H1 (cell line): Measurements from ENCODE around the gene YBX3. TPM values are rescaled to one million over a fixed set of nuclear protein-coding genes. Genes with fewer than 3 reads are reported as not detected.

Experiments used
- BRCA1 ChIP-seq: IDR thresholded peaks from 2 replicates; pipeline ENCODE4 v1.6.1; 2012; ENCODE audit warnings: low read depth, low read length, improper control_type of control experiment
- CTCF ChIP-seq, 3 experiments: IDR thresholded peaks; 1 replicate in 2 of 3; 2 replicates in 1 of 3; pipeline versions ENCODE4 v1.5.1 to v1.6.1; 2011; ENCODE audit warnings: low read length in 3 of 3, mild to moderate bottlenecking in 3 of 3, inconsistent platforms in 2 of 3, low read depth in 1 of 3, moderate library complexity in 1 of 3; ENCODE audit not compliant: insufficient read depth in 1 of 3; ENCODE audit errors: control extremely low read depth in 1 of 3
- HDAC2 ChIP-seq, 2 experiments: fragments of 300-600 bp in 1 of 2; sonication (generic) in 1 of 2; IDR thresholded peaks; 2 replicates each; pipeline ENCODE4 v1.6.1; 2011 to 2012; ENCODE audit warnings: low read depth in 2 of 2, low read length in 2 of 2, mild to moderate bottlenecking in 2 of 2, moderate library complexity in 2 of 2, borderline replicate concordance in 1 of 2, inconsistent platforms in 1 of 2
- HDAC6 ChIP-seq: IDR thresholded peaks from one replicate; pipeline ENCODE4 v1.7.1; 2012; ENCODE audit warnings: low read depth, mild to moderate bottlenecking, inconsistent platforms, low read length, moderate library complexity
- POLR2AphosphoS5 ChIP-seq: IDR thresholded peaks from 2 replicates; pipeline ENCODE4 v1.6.1; 2011; ENCODE audit warnings: low read depth, low read length
- RXRA ChIP-seq: IDR thresholded peaks from 2 replicates; pipeline ENCODE4 v1.6.1; 2011; ENCODE audit warnings: low read depth, mild to moderate bottlenecking, low read length, moderate library complexity; ENCODE audit not compliant: insufficient read depth
- polyA plus RNA-seq, 7 experiments: library from polyadenylated mRNA; depleted of rRNA in 3 of 7; stranded (reverse) in 5 of 7; unstranded in 2 of 7; fragments of >200 nt in 5 of 7; fragments of 200-250 nt in 2 of 7; gene quantifications; 1 replicate in 5 of 7; 2 replicates in 1 of 7; 4 replicates in 1 of 7; pipeline versions ENCODE4 v1.2.1 to v1.2.3, GENCODE V29; 2011 to 2013; ENCODE audit warnings: missing spikeins in 2 of 7, mixed read lengths in 2 of 7
- total RNA-seq: library from RNA; stranded (reverse); fragmentation: NEBNext Ultra II Directional; extraction: Animal tissue kit (Norgen Biotek cat#: 25700); gene quantifications from 2 replicates; pipeline ENCODE4 v1.2.1, GENCODE V29; 2021
- TF ChIP-seq, protein P1 (sequence below): fragments of 300-600 bp; sonication (generic); IDR thresholded peaks from 2 replicates; pipeline ENCODE4 v1.7.1; 2012; ENCODE audit warnings: low read length, moderate library complexity, mild to moderate bottlenecking, inconsistent platforms; ENCODE audit not compliant: insufficient replicate concordance
- TF ChIP-seq, protein P2 (sequence below): IDR thresholded peaks from 2 replicates; pipeline ENCODE4 v1.6.1; 2012; ENCODE audit warnings: inconsistent platforms

The YBX3 gene
- total and polyA plus RNA-seq, 2 of the 8 experiments (the other 6 are each of a cell fraction or from before 2014, with no cell fraction given) = 83.1 to 480 TPM

DNA sequence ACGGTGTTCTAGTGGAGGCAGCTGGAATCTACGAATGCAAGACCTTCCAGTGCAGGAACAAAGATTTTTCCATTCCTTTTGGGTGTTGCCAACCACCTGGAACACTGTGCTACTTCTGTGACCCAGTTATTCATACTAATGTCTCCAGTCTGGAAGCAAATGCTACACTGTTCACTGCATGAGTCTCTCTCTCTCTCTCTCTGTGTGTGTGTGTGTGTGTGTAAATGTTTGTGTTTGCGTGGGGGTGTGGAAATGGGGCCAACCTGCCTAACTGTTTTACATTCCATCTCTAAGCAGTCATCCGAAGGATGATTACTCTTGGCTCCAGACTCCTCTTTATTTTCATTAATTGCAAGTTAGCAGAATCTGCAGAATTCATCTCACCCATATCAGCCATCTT, 29.9 kb upstream of the YBX3 start (continued):
- TF ChIP-seq, protein P1, sequence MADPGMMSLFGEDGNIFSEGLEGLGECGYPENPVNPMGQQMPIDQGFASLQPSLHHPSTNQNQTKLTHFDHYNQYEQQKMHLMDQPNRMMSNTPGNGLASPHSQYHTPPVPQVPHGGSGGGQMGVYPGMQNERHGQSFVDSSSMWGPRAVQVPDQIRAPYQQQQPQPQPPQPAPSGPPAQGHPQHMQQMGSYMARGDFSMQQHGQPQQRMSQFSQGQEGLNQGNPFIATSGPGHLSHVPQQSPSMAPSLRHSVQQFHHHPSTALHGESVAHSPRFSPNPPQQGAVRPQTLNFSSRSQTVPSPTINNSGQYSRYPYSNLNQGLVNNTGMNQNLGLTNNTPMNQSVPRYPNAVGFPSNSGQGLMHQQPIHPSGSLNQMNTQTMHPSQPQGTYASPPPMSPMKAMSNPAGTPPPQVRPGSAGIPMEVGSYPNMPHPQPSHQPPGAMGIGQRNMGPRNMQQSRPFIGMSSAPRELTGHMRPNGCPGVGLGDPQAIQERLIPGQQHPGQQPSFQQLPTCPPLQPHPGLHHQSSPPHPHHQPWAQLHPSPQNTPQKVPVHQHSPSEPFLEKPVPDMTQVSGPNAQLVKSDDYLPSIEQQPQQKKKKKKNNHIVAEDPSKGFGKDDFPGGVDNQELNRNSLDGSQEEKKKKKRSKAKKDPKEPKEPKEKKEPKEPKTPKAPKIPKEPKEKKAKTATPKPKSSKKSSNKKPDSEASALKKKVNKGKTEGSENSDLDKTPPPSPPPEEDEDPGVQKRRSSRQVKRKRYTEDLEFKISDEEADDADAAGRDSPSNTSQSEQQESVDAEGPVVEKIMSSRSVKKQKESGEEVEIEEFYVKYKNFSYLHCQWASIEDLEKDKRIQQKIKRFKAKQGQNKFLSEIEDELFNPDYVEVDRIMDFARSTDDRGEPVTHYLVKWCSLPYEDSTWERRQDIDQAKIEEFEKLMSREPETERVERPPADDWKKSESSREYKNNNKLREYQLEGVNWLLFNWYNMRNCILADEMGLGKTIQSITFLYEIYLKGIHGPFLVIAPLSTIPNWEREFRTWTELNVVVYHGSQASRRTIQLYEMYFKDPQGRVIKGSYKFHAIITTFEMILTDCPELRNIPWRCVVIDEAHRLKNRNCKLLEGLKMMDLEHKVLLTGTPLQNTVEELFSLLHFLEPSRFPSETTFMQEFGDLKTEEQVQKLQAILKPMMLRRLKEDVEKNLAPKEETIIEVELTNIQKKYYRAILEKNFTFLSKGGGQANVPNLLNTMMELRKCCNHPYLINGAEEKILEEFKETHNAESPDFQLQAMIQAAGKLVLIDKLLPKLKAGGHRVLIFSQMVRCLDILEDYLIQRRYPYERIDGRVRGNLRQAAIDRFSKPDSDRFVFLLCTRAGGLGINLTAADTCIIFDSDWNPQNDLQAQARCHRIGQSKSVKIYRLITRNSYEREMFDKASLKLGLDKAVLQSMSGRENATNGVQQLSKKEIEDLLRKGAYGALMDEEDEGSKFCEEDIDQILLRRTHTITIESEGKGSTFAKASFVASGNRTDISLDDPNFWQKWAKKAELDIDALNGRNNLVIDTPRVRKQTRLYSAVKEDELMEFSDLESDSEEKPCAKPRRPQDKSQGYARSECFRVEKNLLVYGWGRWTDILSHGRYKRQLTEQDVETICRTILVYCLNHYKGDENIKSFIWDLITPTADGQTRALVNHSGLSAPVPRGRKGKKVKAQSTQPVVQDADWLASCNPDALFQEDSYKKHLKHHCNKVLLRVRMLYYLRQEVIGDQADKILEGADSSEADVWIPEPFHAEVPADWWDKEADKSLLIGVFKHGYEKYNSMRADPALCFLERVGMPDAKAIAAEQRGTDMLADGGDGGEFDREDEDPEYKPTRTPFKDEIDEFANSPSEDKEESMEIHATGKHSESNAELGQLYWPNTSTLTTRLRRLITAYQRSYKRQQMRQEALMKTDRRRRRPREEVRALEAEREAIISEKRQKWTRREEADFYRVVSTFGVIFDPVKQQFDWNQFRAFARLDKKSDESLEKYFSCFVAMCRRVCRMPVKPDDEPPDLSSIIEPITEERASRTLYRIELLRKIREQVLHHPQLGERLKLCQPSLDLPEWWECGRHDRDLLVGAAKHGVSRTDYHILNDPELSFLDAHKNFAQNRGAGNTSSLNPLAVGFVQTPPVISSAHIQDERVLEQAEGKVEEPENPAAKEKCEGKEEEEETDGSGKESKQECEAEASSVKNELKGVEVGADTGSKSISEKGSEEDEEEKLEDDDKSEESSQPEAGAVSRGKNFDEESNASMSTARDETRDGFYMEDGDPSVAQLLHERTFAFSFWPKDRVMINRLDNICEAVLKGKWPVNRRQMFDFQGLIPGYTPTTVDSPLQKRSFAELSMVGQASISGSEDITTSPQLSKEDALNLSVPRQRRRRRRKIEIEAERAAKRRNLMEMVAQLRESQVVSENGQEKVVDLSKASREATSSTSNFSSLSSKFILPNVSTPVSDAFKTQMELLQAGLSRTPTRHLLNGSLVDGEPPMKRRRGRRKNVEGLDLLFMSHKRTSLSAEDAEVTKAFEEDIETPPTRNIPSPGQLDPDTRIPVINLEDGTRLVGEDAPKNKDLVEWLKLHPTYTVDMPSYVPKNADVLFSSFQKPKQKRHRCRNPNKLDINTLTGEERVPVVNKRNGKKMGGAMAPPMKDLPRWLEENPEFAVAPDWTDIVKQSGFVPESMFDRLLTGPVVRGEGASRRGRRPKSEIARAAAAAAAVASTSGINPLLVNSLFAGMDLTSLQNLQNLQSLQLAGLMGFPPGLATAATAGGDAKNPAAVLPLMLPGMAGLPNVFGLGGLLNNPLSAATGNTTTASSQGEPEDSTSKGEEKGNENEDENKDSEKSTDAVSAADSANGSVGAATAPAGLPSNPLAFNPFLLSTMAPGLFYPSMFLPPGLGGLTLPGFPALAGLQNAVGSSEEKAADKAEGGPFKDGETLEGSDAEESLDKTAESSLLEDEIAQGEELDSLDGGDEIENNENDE = no peak
- TF ChIP-seq, protein P2, sequence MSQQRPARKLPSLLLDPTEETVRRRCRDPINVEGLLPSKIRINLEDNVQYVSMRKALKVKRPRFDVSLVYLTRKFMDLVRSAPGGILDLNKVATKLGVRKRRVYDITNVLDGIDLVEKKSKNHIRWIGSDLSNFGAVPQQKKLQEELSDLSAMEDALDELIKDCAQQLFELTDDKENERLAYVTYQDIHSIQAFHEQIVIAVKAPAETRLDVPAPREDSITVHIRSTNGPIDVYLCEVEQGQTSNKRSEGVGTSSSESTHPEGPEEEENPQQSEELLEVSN = no peak
- no peak for TF ChIP-seq HDAC6
- no peak for TF ChIP-seq HDAC2 (IDR thresholded peaks at IDR 0.05; ENCODE audit: borderline replicate concordance in 1 of 2, low read depth in 2 of 2, low read length in 2 of 2)
- no peak for TF ChIP-seq CTCF (IDR thresholded peaks at IDR 0.05; ENCODE audit: control extremely low read depth in 1 of 3, insufficient read depth in 1 of 3, low read depth in 1 of 3, low read length in 3 of 3)
- no peak for TF ChIP-seq BRCA1
- no peak for TF ChIP-seq POLR2AphosphoS5
- TF ChIP-seq RXRA = no peak
